ENCODE data around the gene TENM4.
"Not testable (repeated sequence)": the region's sequence is repeated elsewhere in the genome, so short reads cannot be mapped to it uniquely, and the experiment has no call there.

The TENM4 gene

GRCh38 chr11:78643676-78644056, 797.2 kb downstream of the TENM4 start:
- no peak for DNase-seq

- DNase-seq: no peak
These were observed 797.7 kb downstream of the TENM4 start for GRCh38 chr11:78642979-78643675.

GRCh38 chr11:78641541-78641940, 799.3 kb downstream of the TENM4 start:
- DNase-seq: no peak

- DNase-seq: no peak
These were observed 802.0 kb downstream of the TENM4 start for GRCh38 chr11:78638704-78639380.

- not testable (repeated sequence) for DNase-seq
These were observed 803.3 kb downstream of the TENM4 start for GRCh38 chr11:78637527-78637926.

GRCh38 chr11:78635814-78636506, 804.9 kb downstream of the TENM4 start:
- DNase-seq: no peak

- no peak for DNase-seq
These were observed 807.1 kb downstream of the TENM4 start for GRCh38 chr11:78633516-78634310.

- peak; percentile 41 to 43 for DNase-seq
These were observed 810.1 kb downstream of the TENM4 start for GRCh38 chr11:78630561-78631303.

- no peak for DNase-seq
These were observed 810.7 kb downstream of the TENM4 start for GRCh38 chr11:78630155-78630554.

- no peak for DNase-seq
These were observed 818.2 kb downstream of the TENM4 start for GRCh38 chr11:78622666-78623065.

- DNase-seq: no peak
These were observed 820.7 kb downstream of the TENM4 start for GRCh38 chr11:78620159-78620558.

- no peak for DNase-seq
These were observed 825.1 kb downstream of the TENM4 start for GRCh38 chr11:78615724-78616123.

- DNase-seq: no peak
These were observed 827.4 kb downstream of the TENM4 start for GRCh38 chr11:78613378-78613813.

- no peak for DNase-seq
These were observed 828.0 kb downstream of the TENM4 start for GRCh38 chr11:78612721-78613377.

GRCh38 chr11:78609321-78609720, 831.5 kb downstream of the TENM4 start:
- not testable (repeated sequence) for DNase-seq

- no peak for DNase-seq
These were observed 833.1 kb downstream of the TENM4 start for GRCh38 chr11:78607696-78608095.

GRCh38 chr11:78606667-78607066, 834.2 kb downstream of the TENM4 start:
- DNase-seq: no peak

- no peak for DNase-seq
These were observed 835.5 kb downstream of the TENM4 start for GRCh38 chr11:78605296-78605695.

GRCh38 chr11:78603792-78604191, 837.0 kb downstream of the TENM4 start:
- DNase-seq: no peak
